Stimulated activated CD8-positive, alpha-beta memory T cell treated with anti-CD3 and anti-CD28 coated beads, Interleukin-12 subunit alpha, Interleukin-12 subunit beta, amount 100 ng/mL, for 4 hours (primary cell): ENCODE results near the gene NF1.
"Not testable (repeated sequence)": the region's sequence is repeated elsewhere in the genome, so short reads cannot be mapped to it uniquely, and the experiment has no call there.

Experiments
- DNase-seq: peaks from one replicate; pipeline ENCODE4 v3.0.0-alpha.2; 2020; ENCODE audit warnings: low read depth

NF1 gene

GRCh38 chr17:31345191-31345747 lies 250.5 kb downstream of the NF1 start:
- DNase-seq = not testable (repeated sequence)

- no peak for DNase-seq
These were observed 254.7 kb downstream of the NF1 start for GRCh38 chr17:31349454-31349853.

- DNase-seq = no peak
These were observed 261.2 kb downstream of the NF1 start for GRCh38 chr17:31355935-31356334.

GRCh38 chr17:31357091-31357490 lies 262.3 kb downstream of the NF1 start:
- no peak for DNase-seq

GRCh38 chr17:31357839-31358394 lies 263.1 kb downstream of the NF1 start:
- DNase-seq = no peak

GRCh38 chr17:31364012-31364411 lies 269.2 kb downstream of the NF1 start:
- no peak for DNase-seq

GRCh38 chr17:31366088-31366487 lies 271.3 kb downstream of the NF1 start:
- no peak for DNase-seq

GRCh38 chr17:31369266-31369665 lies 274.5 kb downstream of the NF1 start:
- no peak for DNase-seq

GRCh38 chr17:31371511-31372097 lies 276.8 kb downstream of the NF1 start:
- no peak for DNase-seq

- DNase-seq = no peak
These were observed 278.6 kb downstream of the NF1 start for GRCh38 chr17:31373150-31374093.

GRCh38 chr17:31374094-31374447 lies 279.3 kb downstream of the NF1 start:
- DNase-seq = no peak

GRCh38 chr17:31374503-31374902 lies 279.7 kb downstream of the NF1 start:
- DNase-seq = no peak

GRCh38 chr17:31378638-31379037 lies 283.9 kb downstream of the NF1 start:
- no peak for DNase-seq

GRCh38 chr17:31379597-31380205 lies 284.9 kb downstream of the NF1 start:
- no peak for DNase-seq

GRCh38 chr17:31381165-31381668 lies 286.4 kb downstream of the NF1 start:
- no peak for DNase-seq

GRCh38 chr17:31382668-31383275 lies 288.0 kb downstream of the NF1 start:
- DNase-seq = not testable (repeated sequence)

- DNase-seq = not testable (repeated sequence)
These were observed 288.7 kb downstream of the NF1 start for GRCh38 chr17:31383488-31383887.

- DNase-seq = no peak
These were observed 290.9 kb downstream of the NF1 start for GRCh38 chr17:31385428-31386285.

GRCh38 chr17:31386542-31387075 lies 291.8 kb downstream of the NF1 start:
- no peak for DNase-seq

- no peak for DNase-seq
These were observed 292.7 kb downstream of the NF1 start for GRCh38 chr17:31387438-31387837.

GRCh38 chr17:31388351-31388750 lies 293.6 kb downstream of the NF1 start:
- no peak for DNase-seq
